Thyroid gland (tissue), 4 donors: ENCODE results near the gene COL16A1. TPM values are rescaled to one million over a fixed set of nuclear protein-coding genes. Genes with fewer than 3 reads are reported as not detected.
A peak's percentile ranks its signal among the peaks of the same experiment; 100 is the strongest.

Source experiments
- DNase-seq, 2 donors: peaks; one replicate each; pipeline ENCODE4 v3.0.0-alpha.2; 2019
- H3K27ac ChIP-seq, 3 donors: fragments of 200-600 bp; sonication (generic); 1 replicate in 2 of 3; 2 replicates in 1 of 3; pipeline ENCODE4 v1.5.1; 2016 to 2019; ENCODE audit warnings: mild to moderate bottlenecking in 1 of 3, moderate library complexity in 1 of 3
- H3K27me3 ChIP-seq: fragments of 200-600 bp; sonication (generic); one replicate; pipeline ENCODE4 v1.5.1; 2019
- H3K36me3 ChIP-seq, 2 donors: fragments of 200-600 bp; sonication (generic); one replicate each; pipeline ENCODE4 v1.5.1; 2016 to 2019
- H3K4me1 ChIP-seq, 2 donors: fragments of 200-600 bp; sonication (generic); one replicate each; pipeline ENCODE4 v1.5.1; 2017 to 2019
- H3K4me3 ChIP-seq, 3 donors: fragments of 200-600 bp; sonication (generic); replicated peaks in 1 of 3; 1 replicate in 2 of 3; 2 replicates in 1 of 3; pipeline ENCODE4 v1.5.1; 2016; ENCODE audit warnings: mild to moderate bottlenecking in 1 of 3
- H3K9me3 ChIP-seq: fragments of 200-600 bp; sonication (generic); one replicate; pipeline ENCODE4 v1.5.1; 2017
- POLR2A ChIP-seq, 2 donors: fragments of 450-650 bp; IDR thresholded peaks; one replicate each; pipeline ENCODE4 v1.6.1; 2017; ENCODE audit warnings: antibody characterized with exemption in 2 of 2, mild to moderate bottlenecking in 2 of 2, moderate library complexity in 1 of 2
- WGBS, 2 donors: methylation state at CpG; one replicate each; pipeline ENCODE4 v1.1.5; 2017; 5-methylcytosine and 5-hydroxymethylcytosine counted together
- intact Hi-C: fragments of 100-400 bp; cut with DNase I; formaldehyde crosslinking; loops from one replicate; pipeline ENCODE4 v1.15.1; 2023
- total RNA-seq, 4 donors: library from RNA; depleted of rRNA; stranded (reverse); fragments of >200 nt; gene quantifications; one replicate each; pipeline ENCODE4 v1.2.3, GENCODE V29; 2016
- TF ChIP-seq, protein P1 (sequence below), 6 experiments: fragments of 200-600 bp in 3 of 6; fragments of 450-650 bp in 3 of 6; sonication (generic) in 3 of 6; IDR thresholded peaks; one replicate each; pipeline ENCODE4 v1.5.1; 2016 to 2019; ENCODE audit warnings: antibody characterized with exemption in 6 of 6, mild to moderate bottlenecking in 2 of 6, inconsistent platforms in 1 of 6, moderate library complexity in 1 of 6

The COL16A1 gene
- total RNA-seq, 4 donors from 2014 or later, result 61.3 to 121 (median 97.1) TPM

GRCh38 chr1:31628931-31629556 is 74.8 kb downstream of the COL16A1 start:
- intact Hi-C loops, result no loop called here
- Histone ChIP-seq H3K27me3 (no peaks in the 10 kb centered on the region), H3K4me3 (no peak overlapping the region), H3K4me1 (peaks cover 44 to 64% of the 10 kb centered on the region in 2 donors), H3K9me3 (no peaks in the 10 kb centered on the region), H3K36me3 (peaks cover 34 to 44% of the 10 kb centered on the region in 2 donors), H3K27ac (peak overlapping the region; percentile 89 to 99 (median 99))
- WGBS, 2 donors, result 89 to 90% methylated on average over 6 of the region's 6 CpGs
- TF ChIP-seq, protein P1, sequence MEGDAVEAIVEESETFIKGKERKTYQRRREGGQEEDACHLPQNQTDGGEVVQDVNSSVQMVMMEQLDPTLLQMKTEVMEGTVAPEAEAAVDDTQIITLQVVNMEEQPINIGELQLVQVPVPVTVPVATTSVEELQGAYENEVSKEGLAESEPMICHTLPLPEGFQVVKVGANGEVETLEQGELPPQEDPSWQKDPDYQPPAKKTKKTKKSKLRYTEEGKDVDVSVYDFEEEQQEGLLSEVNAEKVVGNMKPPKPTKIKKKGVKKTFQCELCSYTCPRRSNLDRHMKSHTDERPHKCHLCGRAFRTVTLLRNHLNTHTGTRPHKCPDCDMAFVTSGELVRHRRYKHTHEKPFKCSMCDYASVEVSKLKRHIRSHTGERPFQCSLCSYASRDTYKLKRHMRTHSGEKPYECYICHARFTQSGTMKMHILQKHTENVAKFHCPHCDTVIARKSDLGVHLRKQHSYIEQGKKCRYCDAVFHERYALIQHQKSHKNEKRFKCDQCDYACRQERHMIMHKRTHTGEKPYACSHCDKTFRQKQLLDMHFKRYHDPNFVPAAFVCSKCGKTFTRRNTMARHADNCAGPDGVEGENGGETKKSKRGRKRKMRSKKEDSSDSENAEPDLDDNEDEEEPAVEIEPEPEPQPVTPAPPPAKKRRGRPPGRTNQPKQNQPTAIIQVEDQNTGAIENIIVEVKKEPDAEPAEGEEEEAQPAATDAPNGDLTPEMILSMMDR (IDR thresholded peaks at IDR 0.05), result no peak
- TF ChIP-seq POLR2A (IDR thresholded peaks at IDR 0.05), result no peak
- DNase-seq, result no peak

DNA sequence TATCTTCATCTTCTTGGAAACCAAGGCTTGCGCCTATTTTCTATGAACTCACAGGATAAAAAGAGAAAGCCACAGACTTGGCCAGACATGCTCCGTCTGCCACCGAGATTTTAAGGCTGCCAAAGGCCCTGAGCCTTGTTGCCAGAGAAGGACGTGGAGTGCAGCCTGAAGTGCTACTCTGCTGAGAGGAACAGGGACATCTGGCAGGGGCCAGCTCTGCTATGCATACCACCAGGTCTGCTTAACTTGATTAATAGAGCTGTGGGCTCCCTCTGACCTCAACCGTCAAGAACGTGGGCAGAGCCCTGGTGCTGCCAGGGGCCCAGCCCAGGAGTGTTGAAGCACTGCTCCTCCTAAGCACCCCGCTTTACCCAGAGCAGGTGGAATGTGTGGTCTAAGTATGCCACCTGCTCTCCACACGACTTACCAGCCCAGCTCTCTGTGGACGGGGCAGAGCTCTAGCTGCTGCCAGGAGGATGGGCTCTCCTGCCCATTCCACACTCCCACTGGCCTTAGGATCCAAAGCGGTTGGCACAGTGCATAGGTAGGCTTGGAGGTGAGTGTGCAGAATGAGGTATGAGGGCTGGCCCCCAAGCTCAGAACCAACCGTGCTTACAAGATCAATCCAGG is 75.8 kb downstream of the COL16A1 start:
- H3K4me1 ChIP-seq, result peaks cover 44 to 60% of the 10 kb centered on the region in 2 donors
- no peak overlapping the region for H3K4me3 ChIP-seq
- intact Hi-C loops, result no loop called here
- H3K36me3 ChIP-seq, result peaks cover 33 to 42% of the 10 kb centered on the region in 2 donors
- no peaks in the 10 kb centered on the region for H3K9me3 ChIP-seq
- peak overlapping the region; percentile 89 to 99 (median 99) for H3K27ac ChIP-seq
- WGBS, 2 donors, result 22 to 32% methylated on average over 8 to 10 of the region's 11 CpGs
- DNase-seq, result peak; percentile 97 to 98
- H3K27me3 ChIP-seq, result no peaks in the 10 kb centered on the region
- TF ChIP-seq, protein P1 (IDR thresholded peaks at IDR 0.05), result no peak
- TF ChIP-seq POLR2A (IDR thresholded peaks at IDR 0.05), result peak in 1 of 2 donors; percentile 83

DNA sequence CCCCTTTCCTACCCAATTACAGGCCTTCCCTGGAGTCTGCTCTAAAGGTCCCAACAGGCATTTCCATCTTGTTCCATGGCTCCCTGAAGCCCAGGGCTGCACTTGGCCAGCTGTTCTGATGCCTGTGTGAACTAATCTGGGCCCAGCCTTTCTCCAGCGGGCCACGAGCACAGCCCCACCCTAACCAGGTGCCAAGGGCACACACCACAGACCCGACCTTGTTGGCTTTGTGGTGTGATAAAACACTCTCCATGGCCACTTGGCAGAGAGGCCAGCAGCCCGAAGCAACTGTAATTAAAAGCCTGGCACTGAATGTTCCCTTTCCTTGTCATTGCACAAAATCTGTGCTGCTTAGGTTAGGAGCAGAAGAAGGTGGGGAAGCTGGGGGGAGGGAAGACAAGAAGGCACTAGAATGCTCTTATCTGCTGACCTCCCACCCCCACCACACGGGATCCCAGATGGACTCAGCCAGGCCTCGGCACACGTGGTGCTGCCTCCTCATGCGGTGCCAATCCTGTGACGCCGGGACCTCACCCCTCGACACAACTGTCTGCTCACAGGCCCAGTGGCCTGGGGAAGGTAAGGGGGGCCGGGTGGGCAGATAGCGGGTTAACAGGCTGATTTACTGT is 76.4 kb downstream of the COL16A1 start:
- Histone ChIP-seq H3K4me3 (no peak overlapping the region), H3K9me3 (no peaks in the 10 kb centered on the region), H3K36me3 (peaks cover 26 to 37% of the 10 kb centered on the region in 2 donors), H3K27ac (peak overlapping the region; percentile 96 to 99 (median 99)), H3K27me3 (no peaks in the 10 kb centered on the region), H3K4me1 (peaks cover 44 to 56% of the 10 kb centered on the region in 2 donors)
- WGBS, 2 donors, result 33 to 37% methylated on average over 6 to 12 of the region's 13 CpGs
- peak in 1 of 2 donors; percentile 71 for TF ChIP-seq POLR2A (IDR thresholded peaks at IDR 0.05)
- TF ChIP-seq, protein P1 (IDR thresholded peaks at IDR 0.05), result peak in 1 of 6 experiments; percentile 3
- DNase-seq, result peak; percentile 93 to 95
- intact Hi-C loops, result no loop called here

DNA sequence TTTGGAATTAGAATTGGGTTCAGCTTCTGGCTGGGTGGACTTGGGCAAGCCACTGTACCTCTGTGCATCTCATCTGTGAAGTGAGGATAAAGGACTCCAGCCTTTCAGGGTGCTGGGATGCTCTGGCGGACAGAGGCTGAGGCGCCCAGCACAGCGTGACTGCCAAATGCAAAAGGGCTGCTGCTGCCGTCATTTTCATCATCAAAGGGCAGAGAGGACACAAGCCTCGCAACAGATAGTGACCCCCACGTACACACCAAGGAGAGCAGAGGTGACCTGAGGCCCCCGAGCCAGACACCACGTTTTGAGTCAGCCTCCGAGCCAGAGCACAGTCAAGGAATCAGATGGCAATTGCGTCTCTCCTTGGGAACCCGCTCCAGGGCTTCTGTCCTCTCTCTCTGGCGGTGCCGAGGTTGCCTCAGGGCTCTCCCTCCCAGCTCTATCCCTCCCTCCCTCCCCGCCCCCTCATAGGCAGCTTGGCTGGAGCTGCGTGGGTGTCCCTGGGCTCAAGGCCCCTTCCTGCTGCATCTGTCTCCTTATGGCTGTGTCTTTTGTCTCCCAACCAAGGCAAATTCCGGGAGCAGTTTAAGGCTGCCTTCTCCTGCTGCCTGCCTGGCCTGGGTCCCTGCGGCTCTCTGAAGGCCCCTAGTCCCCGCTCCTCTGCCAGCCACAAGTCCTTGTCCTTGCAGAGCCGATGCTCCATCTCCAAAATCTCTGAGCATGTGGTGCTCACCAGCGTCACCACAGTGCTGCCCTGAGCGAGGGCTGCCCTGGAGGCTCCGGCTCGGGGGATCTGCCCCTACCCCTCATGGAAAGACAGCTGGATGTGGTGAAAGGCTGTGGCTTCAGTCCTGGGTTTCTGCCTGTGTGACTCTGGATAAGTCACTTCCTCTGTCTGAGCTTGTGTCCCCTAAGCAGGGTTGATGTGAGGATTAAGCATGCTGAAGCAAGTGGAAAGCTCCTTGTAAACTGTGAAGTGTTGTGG is 77.3 kb downstream of the COL16A1 start:
- Histone ChIP-seq H3K9me3 (no peaks in the 10 kb centered on the region), H3K4me1 (peaks cover 44 to 56% of the 10 kb centered on the region in 2 donors), H3K27ac (peak overlapping the region; percentile 96 to 99 (median 99)), H3K36me3 (peaks cover 18 to 29% of the 10 kb centered on the region in 2 donors), H3K27me3 (no peaks in the 10 kb centered on the region), H3K4me3 (no peak overlapping the region)
- no peak for DNase-seq
- intact Hi-C loops, result no loop called here
- WGBS, 2 donors, result 72 to 79% methylated on average over 15 to 23 of the region's 23 CpGs
- TF ChIP-seq, protein P1 (IDR thresholded peaks at IDR 0.05), result no peak
- TF ChIP-seq POLR2A (IDR thresholded peaks at IDR 0.05), result no peak
